ENCODE data around the gene MAGEL2. TPM values are rescaled to one million over a fixed set of nuclear protein-coding genes. Genes with fewer than 3 reads are reported as not detected.

The MAGEL2 gene
- total and polyA plus RNA-seq, 4 donors = under 0.01 to 0.09 (median 0.02) TPM; not detected in 1

- Histone ChIP-seq H3K27ac (ENCODE audit: low read depth in 1 of 2, low read length in 2 of 2) (no peak overlapping the region), H3K4me3 (ENCODE audit: low read depth in 1 of 3, low read length in 3 of 3) (no peak overlapping the region), H3K27me3 (ENCODE audit: control insufficient read depth in 4 of 4, insufficient read depth in 4 of 4, low read length in 3 of 4) (no peaks in the 10 kb centered on the region), H3K4me1 (ENCODE audit: control insufficient read depth in 4 of 4, insufficient read depth in 4 of 4, low read length in 3 of 4) (no peaks in the 10 kb centered on the region), H3K9ac (ENCODE audit: low read depth in 1 of 2, low read length in 2 of 2) (no peak overlapping the region), H3K9me3 (ENCODE audit: control insufficient read depth in 4 of 4, low read length in 3 of 4) (no peaks in the 10 kb centered on the region), H3K36me3 (ENCODE audit: control insufficient read depth in 4 of 4, insufficient read depth in 3 of 4, low read depth in 1 of 4, low read length in 3 of 4) (no peaks in the 10 kb centered on the region)
- TF ChIP-seq RXRA (IDR thresholded peaks at IDR 0.05) (no peak), REST (IDR thresholded peaks at IDR 0.05) (no peak), ZBTB33 (IDR thresholded peaks at IDR 0.05) (no peak)
- WGBS = 69% methylated on average over 5 of the region's 5 CpGs
- DNase-seq (ENCODE audit: low spot score) = no peak
These were observed 50.9 kb downstream of the MAGEL2 start for GRCh38 chr15:23596736-23597135.

GRCh38 chr15:23595368-23595767, 52.3 kb downstream of the MAGEL2 start:
- H3K27me3 ChIP-seq (ENCODE audit: control insufficient read depth in 4 of 4, insufficient read depth in 4 of 4, low read length in 3 of 4) = no peaks in the 10 kb centered on the region
- no peak overlapping the region for H3K4me3 ChIP-seq (ENCODE audit: low read depth in 1 of 3, low read length in 3 of 3)
- 72% methylated on average over 2 of the region's 2 CpGs for WGBS
- no peak for DNase-seq (ENCODE audit: low spot score)
- no peaks in the 10 kb centered on the region for H3K9me3 ChIP-seq (ENCODE audit: control insufficient read depth in 4 of 4, low read length in 3 of 4)
- H3K27ac ChIP-seq (ENCODE audit: low read depth in 1 of 2, low read length in 2 of 2) = no peak overlapping the region
- H3K9ac ChIP-seq (ENCODE audit: low read depth in 1 of 2, low read length in 2 of 2) = no peak overlapping the region
- H3K36me3 ChIP-seq (ENCODE audit: control insufficient read depth in 4 of 4, insufficient read depth in 3 of 4, low read depth in 1 of 4, low read length in 3 of 4) = no peaks in the 10 kb centered on the region
- no peaks in the 10 kb centered on the region for H3K4me1 ChIP-seq (ENCODE audit: control insufficient read depth in 4 of 4, insufficient read depth in 4 of 4, low read length in 3 of 4)
- TF ChIP-seq RAD21 (IDR thresholded peaks at IDR 0.05) (no peak), SP1 (IDR thresholded peaks at IDR 0.05) (no peak), YY1 (IDR thresholded peaks at IDR 0.05) (no peak), RXRA (IDR thresholded peaks at IDR 0.05) (no peak), FOXA1 (IDR thresholded peaks at IDR 0.05) (no peak), CTCF (IDR thresholded peaks at IDR 0.05; ENCODE audit: low read depth, low read length, missing input control) (no peak), HNF4G (IDR thresholded peaks at IDR 0.05) (no peak), EGR1 (IDR thresholded peaks at IDR 0.05; ENCODE audit: low read depth in 2 of 2) (no peak), FOXA2 (IDR thresholded peaks at IDR 0.05) (no peak), JUND (IDR thresholded peaks at IDR 0.05) (no peak), TAF1 (conservative IDR thresholded peaks at IDR 0.05) (no peak), NR2F2 (IDR thresholded peaks at IDR 0.05) (no peak), ATF3 (IDR thresholded peaks at IDR 0.05) (no peak), MAX (IDR thresholded peaks at IDR 0.05) (no peak), REST (IDR thresholded peaks at IDR 0.05) (no peak), GABPA (IDR thresholded peaks at IDR 0.05 in 1 of 2, conservative IDR thresholded peaks at IDR 0.05 in 1 of 2) (no peak), ZBTB33 (IDR thresholded peaks at IDR 0.05) (no peak), HNF4A (conservative IDR thresholded peaks at IDR 0.05) (no peak)

Data from liver (tissue), 9 donors.